HG02642 (cell line): ENCODE results near the gene RXFP4.
"Not testable (repeated sequence)": the region's sequence is repeated elsewhere in the genome, so short reads cannot be mapped to it uniquely, and the experiment has no call there.

Experiments
- ATAC-seq: cut with Tn5 transposase; IDR thresholded peaks from one replicate; pipeline ENCODE4 v1.9.1; 2021; ENCODE audit warnings: mild to moderate bottlenecking; ENCODE audit not compliant: unreplicated experiment, poor library complexity

The RXFP4 gene

GRCh38 chr1:155976913-155977689 is 35.7 kb downstream of the RXFP4 start:
- ATAC-seq = no peak

GRCh38 chr1:155977690-155978324 is 36.4 kb downstream of the RXFP4 start:
- peak; percentile 16 for ATAC-seq

DNA sequence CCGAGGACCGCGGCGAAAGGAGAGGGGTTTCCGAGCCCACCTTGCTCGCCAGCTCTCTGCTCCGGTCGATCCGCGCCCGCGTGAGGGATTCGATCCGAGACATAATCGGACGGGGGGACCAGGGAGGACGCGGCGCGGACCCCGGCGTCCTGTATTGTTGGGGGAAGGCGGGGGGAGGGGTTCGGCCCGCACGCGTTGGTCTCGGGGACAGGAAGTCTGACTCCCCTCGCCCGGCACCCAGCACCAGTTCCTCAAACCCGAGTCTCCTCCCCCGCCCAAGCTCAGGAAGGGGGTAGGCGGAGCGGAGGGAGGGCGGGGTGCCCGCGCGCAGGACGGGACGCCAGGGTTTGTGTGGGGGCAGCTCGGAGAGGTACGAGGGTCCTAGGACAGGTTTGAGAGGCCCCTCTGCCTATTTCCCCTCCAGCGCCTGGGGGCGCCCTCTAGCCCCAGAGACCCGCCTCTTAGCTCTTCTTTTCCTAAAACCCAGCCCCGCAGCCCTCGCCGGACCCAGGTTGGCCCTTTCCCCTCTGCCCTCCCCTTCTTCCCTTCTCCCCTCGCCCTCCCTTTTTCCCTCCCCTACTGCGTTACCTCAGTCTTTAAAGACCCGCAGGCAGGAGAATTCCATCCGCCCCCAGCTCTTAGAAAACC is 37.0 kb downstream of the RXFP4 start, which contains the start of gene ARHGEF2:
Gene ARHGEF2, minus strand, starts transcription at position 223 of the 648 bp plus-strand sequence. Its CDS starts 120 bp downstream, at position 103.
- peak; percentile 54 for ATAC-seq

- no peak for ATAC-seq
These were observed 37.6 kb downstream of the RXFP4 start for GRCh38 chr1:155978973-155979429.

- ATAC-seq = no peak
These were observed 38.3 kb downstream of the RXFP4 start for GRCh38 chr1:155979597-155980343.

DNA sequence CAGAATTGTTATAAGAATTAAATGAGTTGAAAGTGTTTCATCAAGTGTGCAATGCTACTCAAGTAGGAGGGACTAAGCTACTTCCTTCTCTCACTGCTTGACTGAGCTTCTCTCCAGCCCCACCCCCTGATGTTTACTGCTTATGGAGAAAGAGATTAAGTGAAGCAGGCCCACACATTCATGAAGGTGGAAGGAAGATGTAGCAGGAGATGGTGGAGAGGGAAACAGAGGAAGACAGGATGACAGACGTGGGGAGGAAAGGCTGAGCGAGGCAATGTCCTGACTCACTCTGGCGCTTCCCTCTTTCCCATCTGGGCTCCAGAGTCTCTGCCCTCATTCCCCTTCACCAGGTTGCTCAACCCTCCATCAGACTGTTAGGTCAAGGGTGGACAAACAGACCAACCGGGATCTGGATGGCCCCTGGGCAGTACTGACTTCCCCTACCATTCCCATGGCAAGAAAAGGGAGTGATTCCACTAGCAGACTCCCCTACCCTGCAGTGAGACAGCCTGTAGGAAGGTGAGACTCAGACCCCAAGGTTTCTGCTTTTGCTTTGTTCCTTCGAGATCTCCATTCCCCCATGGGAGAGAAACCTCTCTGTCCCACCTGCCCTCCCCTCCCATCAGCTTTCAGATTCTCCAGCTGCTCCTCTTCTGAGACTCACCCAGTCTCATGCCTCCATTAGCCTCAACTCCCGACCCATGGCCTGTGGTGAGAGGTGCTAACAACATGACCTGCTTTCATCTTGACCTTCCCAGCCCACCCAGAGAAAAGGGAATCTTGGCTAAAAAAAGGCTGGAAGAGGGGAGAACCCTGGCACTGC is 40.0 kb downstream of the RXFP4 start:
- no peak for ATAC-seq

DNA sequence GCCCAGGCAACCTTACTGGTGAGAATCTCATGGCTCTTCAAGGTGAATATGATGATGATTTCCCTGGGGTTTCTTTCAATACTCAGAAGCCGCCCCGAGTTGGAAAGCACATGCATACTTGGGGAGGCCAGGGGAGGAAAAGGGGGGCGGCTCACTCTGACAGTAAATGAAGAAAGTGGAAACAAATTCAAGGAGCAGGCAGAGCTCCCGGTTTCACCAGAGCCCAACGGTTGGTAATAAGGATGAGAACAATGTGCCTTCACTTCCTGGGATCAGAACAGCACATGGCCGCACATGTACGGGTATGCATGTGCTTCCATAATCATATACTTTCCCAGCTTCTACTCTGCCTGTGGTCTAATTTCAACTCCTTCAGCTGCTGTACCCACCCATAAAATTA is 40.7 kb downstream of the RXFP4 start:
- no peak for ATAC-seq

GRCh38 chr1:155983191-155984024 is 42.0 kb downstream of the RXFP4 start:
- no peak for ATAC-seq

- no peak for ATAC-seq
These were observed 42.9 kb downstream of the RXFP4 start for GRCh38 chr1:155984341-155984740.

- not testable (repeated sequence) for ATAC-seq
These were observed 43.6 kb downstream of the RXFP4 start for GRCh38 chr1:155984903-155985645.

- no peak for ATAC-seq
These were observed 48.0 kb downstream of the RXFP4 start for GRCh38 chr1:155989242-155990004.

GRCh38 chr1:155990005-155990739 is 48.7 kb downstream of the RXFP4 start:
- ATAC-seq = no peak
